Thyroid gland (tissue), 4 donors: ENCODE data around the gene SMIM41. TPM values are rescaled to one million over a fixed set of nuclear protein-coding genes. Genes with fewer than 3 reads are reported as not detected.
"Not testable (repeated sequence)": the region's sequence is repeated elsewhere in the genome, so short reads cannot be mapped to it uniquely, and the experiment has no call there.

Source experiments
- DNase-seq, 2 donors: peaks; one replicate each; pipeline ENCODE4 v3.0.0-alpha.2; 2019
- H3K27ac ChIP-seq, 3 donors: fragments of 200-600 bp; sonication (generic); 1 replicate in 2 of 3; 2 replicates in 1 of 3; pipeline ENCODE4 v1.5.1; 2016 to 2019; ENCODE audit warnings: mild to moderate bottlenecking in 1 of 3, moderate library complexity in 1 of 3
- H3K27me3 ChIP-seq: fragments of 200-600 bp; sonication (generic); one replicate; pipeline ENCODE4 v1.5.1; 2019
- H3K36me3 ChIP-seq, 2 donors: fragments of 200-600 bp; sonication (generic); one replicate each; pipeline ENCODE4 v1.5.1; 2016 to 2019
- H3K4me1 ChIP-seq, 2 donors: fragments of 200-600 bp; sonication (generic); one replicate each; pipeline ENCODE4 v1.5.1; 2017 to 2019
- H3K4me3 ChIP-seq, 3 donors: fragments of 200-600 bp; sonication (generic); replicated peaks in 1 of 3; 1 replicate in 2 of 3; 2 replicates in 1 of 3; pipeline ENCODE4 v1.5.1; 2016; ENCODE audit warnings: mild to moderate bottlenecking in 1 of 3
- H3K9me3 ChIP-seq: fragments of 200-600 bp; sonication (generic); one replicate; pipeline ENCODE4 v1.5.1; 2017
- CTCF ChIP-seq, 6 experiments: fragments of 200-600 bp in 3 of 6; fragments of 450-650 bp in 3 of 6; sonication (generic) in 3 of 6; IDR thresholded peaks; one replicate each; pipeline ENCODE4 v1.5.1; 2016 to 2019; ENCODE audit warnings: antibody characterized with exemption in 6 of 6, mild to moderate bottlenecking in 2 of 6, inconsistent platforms in 1 of 6, moderate library complexity in 1 of 6
- POLR2A ChIP-seq, 2 donors: fragments of 450-650 bp; IDR thresholded peaks; one replicate each; pipeline ENCODE4 v1.6.1; 2017; ENCODE audit warnings: antibody characterized with exemption in 2 of 2, mild to moderate bottlenecking in 2 of 2, moderate library complexity in 1 of 2
- WGBS, 2 donors: methylation state at CpG; one replicate each; pipeline ENCODE4 v1.1.5; 2017; 5-methylcytosine and 5-hydroxymethylcytosine counted together
- intact Hi-C: fragments of 100-400 bp; cut with DNase I; formaldehyde crosslinking; loops from one replicate; pipeline ENCODE4 v1.15.1; 2023
- total RNA-seq, 4 donors: library from RNA; depleted of rRNA; stranded (reverse); fragments of >200 nt; gene quantifications; one replicate each; pipeline ENCODE4 v1.2.3, GENCODE V29; 2016

SMIM41 gene
- total RNA-seq, 4 donors from 2014 or later = 0.67 TPM; not detected in 3

- Histone ChIP-seq H3K4me1 (peaks cover 11 to 14% of the 10 kb centered on the region in 2 donors), H3K36me3 (no peaks in the 10 kb centered on the region), H3K27me3 (no peaks in the 10 kb centered on the region), H3K27ac (peak overlapping the region in 1 of 3 donors; percentile 56), H3K9me3 (no peaks in the 10 kb centered on the region), H3K4me3 (no peak overlapping the region)
- intact Hi-C loops = no loop called here
- peak in 1 of 2 donors; percentile 20 for DNase-seq
- 75 to 77% methylated on average over 7 of the region's 7 CpGs for WGBS, 2 donors
- TF ChIP-seq CTCF (IDR thresholded peaks at IDR 0.05) = no peak
- no peak for TF ChIP-seq POLR2A (IDR thresholded peaks at IDR 0.05)
Measured at GRCh38 chr12:52093346-52093745, 13.8 kb downstream of the SMIM41 start.

- no peak for DNase-seq
- no peak overlapping the region for H3K27ac ChIP-seq
- peaks cover 8 to 10% of the 10 kb centered on the region in 2 donors for H3K4me1 ChIP-seq
- no peaks in the 10 kb centered on the region for H3K27me3 ChIP-seq
- no peaks in the 10 kb centered on the region for H3K36me3 ChIP-seq
- no peak overlapping the region for H3K4me3 ChIP-seq
- 93 to 94% methylated on average over 15 of the region's 15 CpGs for WGBS, 2 donors
- H3K9me3 ChIP-seq = no peaks in the 10 kb centered on the region
- TF ChIP-seq CTCF (IDR thresholded peaks at IDR 0.05) (no peak), POLR2A (IDR thresholded peaks at IDR 0.05) (no peak)
- intact Hi-C loops = no loop called here
Measured at GRCh38 chr12:52096332-52097044, 17.0 kb downstream of the SMIM41 start.

GRCh38 chr12:52097045-52097666, 17.7 kb downstream of the SMIM41 start:
- H3K4me3 ChIP-seq = no peak overlapping the region
- H3K9me3 ChIP-seq = no peaks in the 10 kb centered on the region
- whole genome bisulfite sequencing, 2 donors = 86 to 89% methylated on average over 18 to 21 of the region's 21 CpGs
- intact Hi-C loops = no loop called here
- DNase-seq = no peak
- no peak overlapping the region for H3K27ac ChIP-seq
- TF ChIP-seq CTCF (IDR thresholded peaks at IDR 0.05) (no peak), POLR2A (IDR thresholded peaks at IDR 0.05) (no peak)
- peaks cover 7% of the 10 kb centered on the region in 2 donors for H3K4me1 ChIP-seq
- no peaks in the 10 kb centered on the region for H3K27me3 ChIP-seq
- H3K36me3 ChIP-seq = no peaks in the 10 kb centered on the region

GRCh38 chr12:52104431-52105089, 25.1 kb downstream of the SMIM41 start:
- H3K27ac ChIP-seq, intact Hi-C loops, H3K27me3 ChIP-seq, H3K36me3 ChIP-seq, H3K4me1 ChIP-seq, H3K4me3 ChIP-seq, DNase-seq, H3K9me3 ChIP-seq: not testable (repeated sequence)
- WGBS, 2 donors = 77 to 78% methylated on average over 10 of the region's 10 CpGs

GRCh38 chr12:52116222-52117125, 37.0 kb downstream of the SMIM41 start:
- peak; percentile 89 to 90 for DNase-seq
- H3K4me3 ChIP-seq = not testable (repeated sequence)

More at GRCh38 chr12:52116222-52117125, 37.0 kb downstream of the SMIM41 start:
- H3K36me3 ChIP-seq, H3K9me3 ChIP-seq, intact Hi-C loops, H3K27me3 ChIP-seq: not testable (repeated sequence)
- 29 to 34% methylated on average over 15 to 18 of the region's 18 CpGs for WGBS, 2 donors
- peak in 3 of 6 experiments; percentile 30 to 50 (median 44) for TF ChIP-seq CTCF (IDR thresholded peaks at IDR 0.05)
- TF ChIP-seq POLR2A (IDR thresholded peaks at IDR 0.05) = peak in 1 of 2 donors; percentile 75
- peaks cover 19 to 32% of the 10 kb centered on the region in 2 donors for H3K4me1 ChIP-seq
- H3K27ac ChIP-seq = peak overlapping the region; percentile 57 to 89 (median 87)
